Activated CD4-positive, alpha-beta T cell treated with anti-CD3 and anti-CD28 coated beads, Interleukin-2, amount 50 U/mL, for 24 hours (primary cell): Measurements from ENCODE around the gene KAZN.

ENCODE experiments used
- DNase-seq, 2 donors: peaks; one replicate each; pipeline ENCODE4 v3.0.0-alpha.2; 2020; ENCODE audit warnings: low read depth in 1 of 2, low spot score in 1 of 2

The KAZN gene

DNA sequence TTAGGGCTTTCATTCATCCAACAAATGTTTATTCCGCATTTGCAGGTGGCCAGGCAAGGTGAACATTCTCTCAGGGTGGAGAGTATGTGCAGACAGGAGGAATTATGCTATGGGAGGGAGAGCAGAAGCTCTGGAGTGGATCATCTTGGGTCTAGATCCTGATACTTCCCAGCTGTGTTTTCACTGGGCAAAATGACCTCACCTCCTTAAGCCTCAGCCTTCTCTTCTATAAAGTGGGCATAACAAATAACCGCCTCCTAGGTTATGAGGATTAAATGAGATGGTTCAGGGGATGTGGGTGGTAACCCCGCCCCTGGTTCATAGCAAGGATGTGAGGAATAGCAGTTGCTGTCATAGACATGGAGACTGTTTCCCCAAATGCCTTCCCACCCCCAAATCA lies 553.4 kb downstream of the KAZN start:
- no peak for DNase-seq

DNA sequence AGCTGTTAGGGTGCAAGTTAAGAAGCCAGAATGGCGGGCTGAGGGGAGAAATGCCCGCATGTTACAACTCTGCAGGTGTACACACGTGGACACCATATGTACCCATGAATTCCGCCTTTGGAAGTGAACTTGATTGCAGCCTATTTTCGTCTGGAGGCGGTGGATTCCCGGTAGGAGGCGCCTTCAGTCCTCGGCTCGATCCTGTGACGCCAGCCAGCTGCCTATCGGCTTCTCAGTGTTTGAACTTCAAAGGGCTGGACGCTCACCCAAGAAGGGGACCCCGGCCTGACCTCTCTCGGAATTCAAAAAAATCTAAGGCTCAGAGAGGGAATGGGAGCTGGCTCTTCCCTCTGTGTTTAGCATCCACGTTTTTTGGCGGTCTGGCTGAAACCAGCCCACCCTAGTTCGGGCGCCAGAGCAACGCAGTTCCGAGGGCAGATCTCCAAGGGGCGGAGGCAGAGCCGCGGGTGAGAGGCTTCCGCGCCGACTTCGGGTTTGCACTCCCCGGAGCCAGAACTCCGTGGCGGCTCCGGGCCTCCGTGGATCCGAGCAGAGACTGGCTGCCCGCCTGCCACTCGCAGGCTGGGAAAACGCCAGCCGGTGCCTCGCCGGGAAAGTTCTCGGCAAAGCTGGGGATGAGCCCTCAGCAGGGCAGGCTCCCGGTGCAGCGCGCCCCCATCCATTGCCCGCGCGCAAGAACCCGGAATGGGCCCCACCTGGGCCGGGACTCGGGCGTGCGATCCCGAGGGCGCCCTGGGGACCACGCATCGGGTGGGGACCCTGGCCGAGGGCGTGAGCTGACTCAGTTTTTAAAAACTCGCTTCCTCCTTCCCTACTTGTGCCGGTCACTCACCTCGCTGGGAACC lies 554.1 kb downstream of the KAZN start:
- no peak for DNase-seq

DNA sequence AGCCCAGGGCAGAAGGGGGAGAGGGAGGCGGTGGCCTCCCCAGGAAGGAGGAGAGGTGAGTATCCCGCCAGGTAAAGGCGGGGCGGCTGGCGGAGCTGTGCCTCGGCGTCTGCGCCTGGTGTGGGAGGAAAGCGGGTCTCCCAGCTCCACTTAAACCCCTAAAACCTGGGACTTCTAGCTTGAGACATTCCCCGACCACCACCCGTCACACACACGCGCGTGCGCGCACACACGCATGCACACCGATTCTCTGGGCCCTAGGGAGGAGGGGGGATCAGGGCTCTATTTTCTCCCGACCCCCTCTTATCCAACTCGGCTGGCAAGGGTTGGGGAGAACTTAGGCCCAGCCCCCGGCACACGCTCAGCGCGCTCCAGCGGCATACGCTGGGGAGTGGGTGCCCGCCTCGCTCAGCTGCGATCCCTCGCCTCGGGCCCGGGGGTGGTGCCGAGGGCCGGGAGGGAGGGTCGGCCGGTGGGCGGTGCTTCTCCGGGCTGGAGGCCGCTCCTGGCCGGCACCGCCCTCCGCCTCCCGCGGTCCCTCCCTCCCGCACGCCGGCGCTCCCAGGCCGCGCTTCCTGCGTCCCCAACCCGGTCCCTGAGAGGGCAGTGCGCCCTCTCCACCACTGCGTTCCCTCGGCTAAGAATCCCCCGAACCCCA lies 554.8 kb downstream of the KAZN start, which contains the start of gene TMEM51:
TSS of gene TMEM51 (plus strand) at position 564 of the 658 bp plus-strand sequence. CDS start 61,341 bp downstream, outside the sequence.
- DNase-seq = no peak

GRCh38 chr1:15153842-15154479 lies 555.5 kb downstream of the KAZN start:
- no peak for DNase-seq

DNA sequence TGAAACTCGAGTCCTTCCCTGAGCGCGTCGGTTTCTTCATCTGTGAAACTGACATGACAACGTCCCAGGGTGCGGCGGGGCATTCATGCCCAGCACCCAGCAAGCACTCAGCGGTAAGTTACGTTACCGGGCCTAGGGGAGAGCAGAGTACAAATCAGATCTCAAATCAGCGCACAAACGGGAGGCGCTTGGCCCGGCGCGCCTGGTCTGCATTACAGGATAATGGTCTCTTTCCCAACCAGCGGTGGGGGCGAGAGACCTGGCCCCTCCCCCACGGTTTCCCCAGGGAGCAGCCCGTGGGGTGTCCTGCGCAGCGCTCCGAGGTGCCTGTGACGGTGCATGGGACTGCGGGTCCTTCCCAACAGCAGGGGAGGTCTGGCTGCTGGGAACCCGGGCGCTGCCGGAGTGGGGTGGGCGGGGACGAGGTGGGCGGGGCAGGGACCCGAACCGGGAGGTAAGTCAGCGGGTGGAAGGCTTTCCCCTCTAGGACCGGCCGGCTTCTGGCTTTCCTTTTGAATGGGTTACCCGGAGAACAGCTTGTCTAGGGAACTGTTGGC lies 556.1 kb downstream of the KAZN start:
- DNase-seq = no peak

DNA sequence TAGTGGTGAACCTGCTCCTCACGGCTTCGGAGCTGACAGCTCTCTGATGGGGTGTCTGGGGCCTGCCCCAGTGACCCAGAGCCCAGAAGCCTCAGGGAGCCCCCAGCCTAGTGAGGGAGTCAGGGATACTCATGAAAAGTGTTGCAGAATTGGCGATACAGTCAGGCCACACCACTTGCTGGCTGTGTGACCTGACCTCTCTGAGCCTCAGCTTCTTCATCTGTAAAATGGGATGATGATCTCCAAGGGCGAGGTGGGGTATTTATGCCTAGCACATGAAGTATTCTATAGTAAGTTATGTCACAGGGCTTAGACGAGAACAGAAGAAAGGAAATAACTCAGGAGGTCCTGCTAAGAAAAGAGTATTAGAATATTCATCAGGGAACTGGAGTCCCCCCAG lies 556.7 kb downstream of the KAZN start:
- no peak for DNase-seq

- no peak for DNase-seq
Observed at GRCh38 chr1:15155888-15156741, 557.6 kb downstream of the KAZN start.

GRCh38 chr1:15156807-15157380 lies 558.4 kb downstream of the KAZN start:
- no peak for DNase-seq

GRCh38 chr1:15157524-15158399 lies 559.3 kb downstream of the KAZN start:
- DNase-seq = no peak

GRCh38 chr1:15158506-15159165 lies 560.2 kb downstream of the KAZN start:
- no peak for DNase-seq

GRCh38 chr1:15159166-15159555 lies 560.7 kb downstream of the KAZN start:
- no peak for DNase-seq

GRCh38 chr1:15160626-15161025 lies 562.1 kb downstream of the KAZN start:
- DNase-seq = no peak

DNA sequence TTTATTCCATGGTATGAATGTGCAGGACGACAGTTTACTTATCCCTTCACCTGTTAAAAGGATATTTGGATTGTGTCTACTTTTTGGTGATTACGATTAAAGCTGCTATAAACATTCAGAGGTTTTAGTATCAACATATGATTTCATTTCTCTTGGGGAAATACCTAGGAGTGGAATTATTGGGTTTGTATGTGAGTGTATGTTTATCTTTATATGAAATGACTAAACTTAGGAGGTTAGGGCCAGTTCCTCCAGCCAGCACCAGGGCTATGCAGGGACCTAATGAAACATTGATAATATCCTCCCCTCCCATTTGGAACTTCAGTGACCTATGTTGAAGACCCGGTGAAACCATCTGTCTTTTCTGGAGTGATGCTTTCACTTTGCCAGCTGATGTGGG lies 568.9 kb downstream of the KAZN start:
- no peak for DNase-seq
